ENCODE measurements around the gene SESTD1. TPM values are rescaled to one million over a fixed set of nuclear protein-coding genes. Genes with fewer than 3 reads are reported as not detected.

SESTD1 gene
- total RNA-seq, 2 donors from 2014 or later, result 35.3 to 62.2 TPM

DNA sequence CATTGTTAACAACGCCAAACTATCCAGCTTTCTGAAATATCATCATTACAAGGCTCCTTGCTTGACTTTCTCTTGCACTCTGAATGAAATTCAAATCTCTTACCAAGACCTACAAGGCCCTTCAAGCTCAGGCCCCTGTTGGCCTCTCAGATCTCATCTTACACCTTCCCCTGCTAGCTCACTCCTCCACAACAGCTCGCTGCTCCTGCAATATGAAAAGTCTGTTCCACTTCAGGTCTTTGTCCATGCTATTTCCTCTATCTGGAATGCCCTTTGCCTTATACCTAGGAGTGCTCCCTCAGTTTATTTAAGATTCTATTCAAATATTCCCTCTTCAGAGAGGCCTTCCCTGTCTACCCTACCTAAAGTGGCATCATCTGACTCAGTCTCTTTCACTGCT is 91.7 kb downstream of the SESTD1 start:
- H3K4me1 ChIP-seq (ENCODE audit: control insufficient read depth in 1 of 2, low read depth in 2 of 2), result peaks cover 0 to 9% of the 10 kb centered on the region in 2 donors
- ATAC-seq (ENCODE audit: insufficient number of reproducible peaks, low FRiP score, low read depth) (no peak), DNase-seq (ENCODE audit: low spot score) (no peak)
- no peak overlapping the region for H3K27ac ChIP-seq
- TF ChIP-seq, protein P1, sequence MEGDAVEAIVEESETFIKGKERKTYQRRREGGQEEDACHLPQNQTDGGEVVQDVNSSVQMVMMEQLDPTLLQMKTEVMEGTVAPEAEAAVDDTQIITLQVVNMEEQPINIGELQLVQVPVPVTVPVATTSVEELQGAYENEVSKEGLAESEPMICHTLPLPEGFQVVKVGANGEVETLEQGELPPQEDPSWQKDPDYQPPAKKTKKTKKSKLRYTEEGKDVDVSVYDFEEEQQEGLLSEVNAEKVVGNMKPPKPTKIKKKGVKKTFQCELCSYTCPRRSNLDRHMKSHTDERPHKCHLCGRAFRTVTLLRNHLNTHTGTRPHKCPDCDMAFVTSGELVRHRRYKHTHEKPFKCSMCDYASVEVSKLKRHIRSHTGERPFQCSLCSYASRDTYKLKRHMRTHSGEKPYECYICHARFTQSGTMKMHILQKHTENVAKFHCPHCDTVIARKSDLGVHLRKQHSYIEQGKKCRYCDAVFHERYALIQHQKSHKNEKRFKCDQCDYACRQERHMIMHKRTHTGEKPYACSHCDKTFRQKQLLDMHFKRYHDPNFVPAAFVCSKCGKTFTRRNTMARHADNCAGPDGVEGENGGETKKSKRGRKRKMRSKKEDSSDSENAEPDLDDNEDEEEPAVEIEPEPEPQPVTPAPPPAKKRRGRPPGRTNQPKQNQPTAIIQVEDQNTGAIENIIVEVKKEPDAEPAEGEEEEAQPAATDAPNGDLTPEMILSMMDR (IDR thresholded peaks at IDR 0.05), result no peak
- no peaks in the 10 kb centered on the region for H3K9me3 ChIP-seq
- no peaks in the 10 kb centered on the region for H3K27me3 ChIP-seq (replicated peaks; ENCODE audit: insufficient read depth)
- H3K4me3 ChIP-seq, result no peak overlapping the region
- H3K36me3 ChIP-seq, result peaks cover 11% of the 10 kb centered on the region

DNA sequence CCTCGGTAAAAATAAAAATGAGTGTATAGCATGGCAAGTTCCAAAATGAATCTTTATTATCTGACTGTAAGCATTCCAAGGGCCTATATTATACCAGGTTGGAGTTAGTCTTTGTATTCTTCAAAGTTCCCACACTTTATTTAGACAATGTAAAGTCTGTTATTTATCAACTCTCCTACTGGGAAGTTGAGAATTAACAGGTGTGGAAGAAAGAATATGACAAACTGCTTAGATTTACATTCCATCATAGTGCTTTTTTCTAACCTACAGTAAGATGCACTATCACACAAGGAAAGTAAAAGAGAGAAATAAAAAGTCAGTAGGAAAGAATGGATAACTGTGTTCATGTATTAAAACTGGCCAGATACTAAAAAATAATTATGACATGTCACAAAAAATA is 93.3 kb downstream of the SESTD1 start:
- Histone ChIP-seq H3K4me3 (no peak overlapping the region), H3K36me3 (peaks cover 11% of the 10 kb centered on the region), H3K27ac (no peak overlapping the region), H3K9me3 (no peaks in the 10 kb centered on the region), H3K4me1 (ENCODE audit: control insufficient read depth in 1 of 2, low read depth in 2 of 2) (no peaks in the 10 kb centered on the region), H3K27me3 (replicated peaks; ENCODE audit: insufficient read depth) (no peaks in the 10 kb centered on the region)
- DNase-seq (ENCODE audit: low spot score) (no peak), ATAC-seq (ENCODE audit: insufficient number of reproducible peaks, low FRiP score, low read depth) (no peak)
- TF ChIP-seq, protein P1 (IDR thresholded peaks at IDR 0.05), result no peak

DNA sequence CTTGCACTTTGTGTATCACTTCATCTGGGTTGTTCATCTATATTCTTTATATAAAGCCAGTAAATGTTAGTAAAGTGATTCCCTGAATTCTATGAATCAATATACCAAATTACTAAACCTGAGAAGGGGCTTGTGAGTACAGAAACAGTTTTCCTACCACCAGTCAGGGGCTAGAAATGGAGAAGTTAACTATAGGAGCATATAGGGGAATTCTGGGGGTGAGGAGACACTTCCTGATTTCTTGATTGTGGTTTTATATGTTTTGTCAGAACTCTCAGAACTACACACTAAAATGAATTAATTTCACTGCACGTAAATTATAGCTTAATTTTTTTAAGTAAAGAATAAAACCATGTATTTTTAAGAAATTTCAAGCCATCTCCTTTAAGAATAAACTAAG is 93.7 kb downstream of the SESTD1 start:
- no peak for DNase-seq (ENCODE audit: low spot score)
- ATAC-seq (ENCODE audit: insufficient number of reproducible peaks, low FRiP score, low read depth), result no peak
- TF ChIP-seq, protein P1 (IDR thresholded peaks at IDR 0.05), result no peak
- no peak overlapping the region for H3K4me3 ChIP-seq
- no peaks in the 10 kb centered on the region for H3K27me3 ChIP-seq (replicated peaks; ENCODE audit: insufficient read depth)
- H3K9me3 ChIP-seq, result no peaks in the 10 kb centered on the region
- H3K36me3 ChIP-seq, result peaks cover 11% of the 10 kb centered on the region
- H3K4me1 ChIP-seq (ENCODE audit: control insufficient read depth in 1 of 2, low read depth in 2 of 2), result no peaks in the 10 kb centered on the region
- H3K27ac ChIP-seq, result no peak overlapping the region

DNA sequence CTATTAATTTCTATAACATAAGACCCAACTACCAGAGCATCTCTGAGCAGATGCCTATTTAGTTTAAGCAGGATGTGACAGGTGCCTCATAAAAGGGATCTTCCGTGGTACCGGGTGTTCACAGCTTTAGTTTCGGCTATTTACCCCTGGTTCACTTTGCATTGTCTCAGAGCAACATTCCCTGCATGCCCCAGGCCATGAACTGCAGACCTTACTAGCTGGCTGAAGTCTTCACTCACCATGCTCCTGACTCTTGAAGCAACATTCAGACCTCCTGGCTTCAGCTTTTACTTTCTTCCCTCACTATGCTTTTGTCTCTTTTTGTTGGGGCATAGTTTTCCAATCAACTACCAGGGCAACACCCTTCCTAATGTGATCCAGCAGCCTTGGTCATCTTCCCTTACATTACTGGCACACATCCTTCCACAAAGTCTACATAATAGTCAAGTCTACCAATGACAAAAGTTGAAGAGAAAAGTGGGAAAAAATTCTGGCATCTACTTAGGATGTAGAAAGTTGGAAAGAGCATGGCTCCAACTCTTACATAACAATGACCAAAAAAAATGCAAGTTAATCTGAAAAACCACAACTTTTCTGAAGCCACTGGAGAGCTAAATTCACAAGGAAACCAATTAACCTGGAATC is 99.2 kb downstream of the SESTD1 start:
- Histone ChIP-seq H3K9me3 (no peaks in the 10 kb centered on the region), H3K27me3 (replicated peaks; ENCODE audit: insufficient read depth) (no peaks in the 10 kb centered on the region), H3K27ac (no peak overlapping the region), H3K4me1 (ENCODE audit: control insufficient read depth in 1 of 2, low read depth in 2 of 2) (no peaks in the 10 kb centered on the region), H3K4me3 (no peak overlapping the region), H3K36me3 (peaks cover 3% of the 10 kb centered on the region)
- TF ChIP-seq, protein P1 (IDR thresholded peaks at IDR 0.05), result no peak
- ATAC-seq (ENCODE audit: insufficient number of reproducible peaks, low FRiP score, low read depth) (no peak), DNase-seq (ENCODE audit: low spot score) (no peak)

DNA sequence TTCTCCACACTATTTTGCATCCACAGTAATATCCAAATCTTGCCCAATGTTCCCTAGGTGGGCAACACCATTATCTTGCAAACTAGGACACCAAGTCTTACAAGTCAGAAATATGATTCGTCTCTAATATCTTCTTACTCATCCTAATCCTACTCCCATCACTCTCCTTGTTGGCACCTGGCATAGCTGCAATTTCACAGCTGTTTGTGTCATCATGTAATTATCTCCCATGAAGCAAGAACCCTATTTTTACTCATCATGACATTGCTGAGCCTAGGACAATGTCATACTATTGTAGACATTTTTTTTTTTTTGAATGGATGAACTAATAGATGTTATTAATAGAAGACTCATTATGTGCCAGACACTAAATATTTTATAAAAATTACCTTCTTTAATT is 123.4 kb downstream of the SESTD1 start:
- no peak overlapping the region for H3K4me3 ChIP-seq
- no peak for ATAC-seq (ENCODE audit: insufficient number of reproducible peaks, low FRiP score, low read depth)
- no peaks in the 10 kb centered on the region for H3K9me3 ChIP-seq
- TF ChIP-seq, protein P1 (IDR thresholded peaks at IDR 0.05), result no peak
- no peaks in the 10 kb centered on the region for H3K27me3 ChIP-seq (replicated peaks; ENCODE audit: insufficient read depth)
- no peaks in the 10 kb centered on the region for H3K4me1 ChIP-seq (ENCODE audit: control insufficient read depth in 1 of 2, low read depth in 2 of 2)
- no peak overlapping the region for H3K27ac ChIP-seq
- peaks cover 29% of the 10 kb centered on the region for H3K36me3 ChIP-seq
- DNase-seq (ENCODE audit: low spot score), result no peak
